ENCODE data around the gene DNTT.

The DNTT gene

DNA sequence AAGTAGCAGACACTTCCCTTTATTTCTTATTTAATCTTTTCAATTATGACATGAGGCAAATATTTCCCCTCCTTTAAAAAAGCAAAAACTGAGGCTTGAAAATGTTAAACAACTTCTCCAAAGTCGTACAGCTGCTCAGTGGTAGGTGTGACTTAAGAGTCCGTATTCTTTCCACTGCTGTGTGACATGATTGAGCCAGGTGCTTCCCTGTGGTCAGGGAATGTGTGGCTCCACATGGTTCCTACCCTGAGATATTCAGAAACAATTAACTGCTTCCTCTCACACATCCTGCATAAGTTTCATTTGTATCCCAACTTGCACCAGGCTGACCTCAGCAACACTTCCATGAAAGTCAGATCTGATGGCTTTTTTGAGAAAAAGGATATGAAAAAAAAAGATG, 41.0 kb downstream of the DNTT start:
- CTCF ChIA-PET = interaction anchor here (1.0 to 2.2 kb wide), 2 partner anchors 10 to 11 kb away, joined by 3 to 8 read pairs; no protein-coding TSS in a partner anchor
- H3K4me1 ChIP-seq (ENCODE audit: control insufficient read depth, insufficient read depth, low read length) = no peaks in the 10 kb centered on the region
- POLR2A ChIA-PET = no interaction called here
- TF ChIP-seq ZNF140 (tag by site-specific recombination; IDR thresholded peaks at IDR 0.05) (no peak), ZIC2 (tag by site-specific recombination; IDR thresholded peaks at IDR 0.05) (peak; percentile 41)
- no peaks in the 10 kb centered on the region for H3K9me3 ChIP-seq (ENCODE audit: control insufficient read depth, insufficient read depth, low read depth, low read length)
- H3K4me3 ChIP-seq (ENCODE audit: low read depth, low read length) = no peak overlapping the region
- H3K27ac ChIP-seq (ENCODE audit: extremely low read depth, low read depth, low read length) = no peak overlapping the region
- H3K36me3 ChIP-seq (ENCODE audit: control insufficient read depth in 2 of 2, insufficient read depth in 1 of 2, low read length in 2 of 2) = no peaks in the 10 kb centered on the region

DNA sequence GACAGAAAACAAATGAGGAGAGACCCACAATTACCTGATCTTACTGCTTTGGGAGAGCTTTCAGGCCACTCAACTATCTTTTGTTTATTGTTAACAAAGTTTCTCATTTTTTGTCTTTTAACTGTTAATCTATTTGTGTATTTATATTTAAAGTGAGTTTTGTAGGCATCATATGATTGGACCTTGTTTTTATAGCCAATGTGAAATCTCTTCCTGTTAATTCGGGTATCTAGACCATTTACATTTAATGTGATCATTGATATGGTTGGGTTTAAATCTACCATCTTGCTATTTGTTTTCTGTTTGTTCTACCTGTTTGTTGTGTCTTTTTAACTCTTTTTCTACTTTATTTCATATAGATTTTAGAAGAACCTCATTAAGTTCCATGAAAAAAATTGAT, 42.1 kb downstream of the DNTT start:
- Histone ChIP-seq H3K4me1 (ENCODE audit: control insufficient read depth, insufficient read depth, low read length) (no peaks in the 10 kb centered on the region), H3K9me3 (ENCODE audit: control insufficient read depth, insufficient read depth, low read depth, low read length) (no peaks in the 10 kb centered on the region), H3K27ac (ENCODE audit: extremely low read depth, low read depth, low read length) (no peak overlapping the region), H3K4me3 (ENCODE audit: low read depth, low read length) (no peak overlapping the region), H3K36me3 (ENCODE audit: control insufficient read depth in 2 of 2, insufficient read depth in 1 of 2, low read length in 2 of 2) (no peaks in the 10 kb centered on the region)
- no peak for TF ChIP-seq ZFP41 (tag by site-specific recombination; IDR thresholded peaks at IDR 0.05; ENCODE audit: borderline replicate concordance)
- TF ChIP-seq SETDB1 (IDR thresholded peaks at IDR 0.05; ENCODE audit: insufficient read length, low read length) = peak; percentile 70
- ChIA-PET CTCF (interaction anchor here (1.0 to 1.3 kb wide), 2 partner anchors 11 to 12 kb away, joined by 3 to 5 read pairs; no protein-coding TSS in a partner anchor), POLR2A (no interaction called here)

DNA sequence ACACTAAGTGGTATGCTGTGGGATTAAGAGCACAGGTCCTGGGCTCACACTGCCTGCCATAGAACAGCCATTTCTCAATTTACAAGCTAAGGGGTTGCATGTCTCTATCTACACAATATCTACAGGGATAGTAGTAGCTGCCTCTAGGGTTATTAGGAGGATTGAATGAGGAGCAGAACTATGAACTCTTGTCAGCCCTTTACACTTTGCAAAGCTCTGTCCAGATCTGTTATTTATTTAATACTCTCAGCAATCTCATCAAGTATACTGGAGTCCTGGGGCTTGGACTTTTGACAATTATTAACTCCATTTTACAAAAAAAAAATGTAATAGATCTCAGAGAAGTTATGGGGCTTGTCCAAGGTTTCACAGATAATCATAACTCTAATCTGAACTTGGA, 47.8 kb downstream of the DNTT start:
- no peak overlapping the region for H3K27ac ChIP-seq (ENCODE audit: extremely low read depth, low read depth, low read length)
- POLR2A ChIA-PET = no interaction called here
- H3K36me3 ChIP-seq (ENCODE audit: control insufficient read depth in 2 of 2, insufficient read depth in 1 of 2, low read length in 2 of 2) = no peaks in the 10 kb centered on the region
- H3K4me1 ChIP-seq (ENCODE audit: control insufficient read depth, insufficient read depth, low read length) = no peaks in the 10 kb centered on the region
- CTCF ChIA-PET = interaction anchor here (0.6 to 1.3 kb wide), 7 partner anchors 11 to 416 kb away, joined by 3 to 5 read pairs (median 3); no protein-coding TSS in a partner anchor
- no peaks in the 10 kb centered on the region for H3K9me3 ChIP-seq (ENCODE audit: control insufficient read depth, insufficient read depth, low read depth, low read length)
- TF ChIP-seq HOXA7 (CRISPR knock-in tag; IDR thresholded peaks at IDR 0.05; ENCODE audit: borderline replicate concordance) (no peak), ZBTB20 (tag by site-specific recombination; IDR thresholded peaks at IDR 0.05) (no peak), ZNF830 (tag by site-specific recombination; IDR thresholded peaks at IDR 0.05; ENCODE audit: low read depth) (no peak), ZNF112 (tag by site-specific recombination; IDR thresholded peaks at IDR 0.05) (no peak), ZNF548 (tag by site-specific recombination; IDR thresholded peaks at IDR 0.05) (no peak), ZNF16 (tag by site-specific recombination; IDR thresholded peaks at IDR 0.05; ENCODE audit: low read depth) (no peak), ZNF624 (tag by site-specific recombination; IDR thresholded peaks at IDR 0.05) (no peak), ZNF223 (tag by site-specific recombination; IDR thresholded peaks at IDR 0.05) (no peak), ZNF843 (tag by site-specific recombination; IDR thresholded peaks at IDR 0.05) (no peak), ZXDB (tag by site-specific recombination; IDR thresholded peaks at IDR 0.05) (no peak), RBAK (tag by site-specific recombination; IDR thresholded peaks at IDR 0.05) (no peak)
- TF ChIP-seq, protein P1, sequence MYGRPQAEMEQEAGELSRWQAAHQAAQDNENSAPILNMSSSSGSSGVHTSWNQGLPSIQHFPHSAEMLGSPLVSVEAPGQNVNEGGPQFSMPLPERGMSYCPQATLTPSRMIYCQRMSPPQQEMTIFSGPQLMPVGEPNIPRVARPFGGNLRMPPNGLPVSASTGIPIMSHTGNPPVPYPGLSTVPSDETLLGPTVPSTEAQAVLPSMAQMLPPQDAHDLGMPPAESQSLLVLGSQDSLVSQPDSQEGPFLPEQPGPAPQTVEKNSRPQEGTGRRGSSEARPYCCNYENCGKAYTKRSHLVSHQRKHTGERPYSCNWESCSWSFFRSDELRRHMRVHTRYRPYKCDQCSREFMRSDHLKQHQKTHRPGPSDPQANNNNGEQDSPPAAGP (tag by site-specific recombination; IDR thresholded peaks at IDR 0.05) = no peak
- TF ChIP-seq, protein P2, sequence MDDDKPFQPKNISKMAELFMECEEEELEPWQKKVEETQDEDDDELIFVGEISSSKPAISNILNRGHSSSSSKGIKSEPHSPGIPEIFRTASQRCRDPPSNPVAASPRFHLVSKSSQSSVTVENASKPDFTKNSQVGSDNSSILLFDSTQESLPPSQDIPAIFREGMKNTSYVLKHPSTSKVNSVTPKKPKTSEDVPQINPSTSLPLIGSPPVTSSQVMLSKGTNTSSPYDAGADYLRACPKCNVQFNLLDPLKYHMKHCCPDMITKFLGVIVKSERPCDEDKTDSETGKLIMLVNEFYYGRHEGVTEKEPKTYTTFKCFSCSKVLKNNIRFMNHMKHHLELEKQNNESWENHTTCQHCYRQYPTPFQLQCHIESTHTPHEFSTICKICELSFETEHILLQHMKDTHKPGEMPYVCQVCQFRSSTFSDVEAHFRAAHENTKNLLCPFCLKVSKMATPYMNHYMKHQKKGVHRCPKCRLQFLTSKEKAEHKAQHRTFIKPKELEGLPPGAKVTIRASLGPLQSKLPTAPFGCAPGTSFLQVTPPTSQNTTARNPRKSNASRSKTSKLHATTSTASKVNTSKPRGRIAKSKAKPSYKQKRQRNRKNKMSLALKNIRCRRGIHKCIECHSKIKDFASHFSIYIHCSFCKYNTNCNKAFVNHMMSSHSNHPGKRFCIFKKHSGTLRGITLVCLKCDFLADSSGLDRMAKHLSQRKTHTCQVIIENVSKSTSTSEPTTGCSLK (tag by site-specific recombination; IDR thresholded peaks at IDR 0.05) = no peak
- TF ChIP-seq, protein P3, sequence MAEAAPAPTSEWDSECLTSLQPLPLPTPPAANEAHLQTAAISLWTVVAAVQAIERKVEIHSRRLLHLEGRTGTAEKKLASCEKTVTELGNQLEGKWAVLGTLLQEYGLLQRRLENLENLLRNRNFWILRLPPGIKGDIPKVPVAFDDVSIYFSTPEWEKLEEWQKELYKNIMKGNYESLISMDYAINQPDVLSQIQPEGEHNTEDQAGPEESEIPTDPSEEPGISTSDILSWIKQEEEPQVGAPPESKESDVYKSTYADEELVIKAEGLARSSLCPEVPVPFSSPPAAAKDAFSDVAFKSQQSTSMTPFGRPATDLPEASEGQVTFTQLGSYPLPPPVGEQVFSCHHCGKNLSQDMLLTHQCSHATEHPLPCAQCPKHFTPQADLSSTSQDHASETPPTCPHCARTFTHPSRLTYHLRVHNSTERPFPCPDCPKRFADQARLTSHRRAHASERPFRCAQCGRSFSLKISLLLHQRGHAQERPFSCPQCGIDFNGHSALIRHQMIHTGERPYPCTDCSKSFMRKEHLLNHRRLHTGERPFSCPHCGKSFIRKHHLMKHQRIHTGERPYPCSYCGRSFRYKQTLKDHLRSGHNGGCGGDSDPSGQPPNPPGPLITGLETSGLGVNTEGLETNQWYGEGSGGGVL (tag by site-specific recombination; IDR thresholded peaks at IDR 0.05) = no peak
- no peak overlapping the region for H3K4me3 ChIP-seq (ENCODE audit: low read depth, low read length)

All from HEK293 (cell line).